ENCODE results near the gene DDX20.

DNA sequence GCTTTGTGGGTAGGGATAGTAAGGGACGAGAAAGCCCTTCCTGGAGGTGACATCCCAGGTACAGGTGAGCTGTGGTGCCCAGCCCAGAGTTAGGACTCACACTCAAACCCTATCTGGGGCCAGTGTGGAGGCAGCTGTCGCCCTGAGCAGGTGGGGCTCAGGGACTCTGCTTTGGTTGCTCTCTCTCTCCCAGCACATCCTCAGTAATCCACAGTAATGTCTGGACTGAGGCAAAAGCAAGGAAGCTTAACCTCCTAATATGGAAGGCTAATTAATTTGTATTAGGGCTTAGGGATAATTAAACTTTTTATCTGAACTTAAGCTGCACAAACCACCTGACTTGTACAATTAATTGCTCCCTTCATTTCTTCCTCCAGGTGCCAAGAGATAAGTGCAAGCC is 38.2 kb downstream of the DDX20 start:
- TF ChIP-seq CTCF (IDR thresholded peaks at IDR 0.05) (no peak), POLR2A (IDR thresholded peaks at IDR 0.05) (no peak)
